HG03175 (cell line): ENCODE measurements around the gene GNG7.
"Not testable (repeated sequence)": the region's sequence is repeated elsewhere in the genome, so short reads cannot be mapped to it uniquely, and the experiment has no call there.

Experiments
- ATAC-seq: cut with Tn5 transposase; IDR thresholded peaks from one replicate; pipeline ENCODE4 v1.9.1; 2021; ENCODE audit warnings: mild to moderate bottlenecking, moderate library complexity; ENCODE audit not compliant: unreplicated experiment

GNG7 gene

GRCh38 chr19:2579678-2580280, 122.7 kb downstream of the GNG7 start:
- no peak for ATAC-seq

- no peak for ATAC-seq
These were observed 123.4 kb downstream of the GNG7 start for GRCh38 chr19:2578901-2579677.

- ATAC-seq = no peak
These were observed 124.1 kb downstream of the GNG7 start for GRCh38 chr19:2578391-2578890.

GRCh38 chr19:2577722-2578335, 124.7 kb downstream of the GNG7 start:
- ATAC-seq = no peak

- no peak for ATAC-seq
These were observed 126.6 kb downstream of the GNG7 start for GRCh38 chr19:2575734-2576481.

GRCh38 chr19:2574971-2575630, 127.4 kb downstream of the GNG7 start:
- no peak for ATAC-seq

- no peak for ATAC-seq
These were observed 128.0 kb downstream of the GNG7 start for GRCh38 chr19:2574478-2574931.

GRCh38 chr19:2573916-2574315, 128.6 kb downstream of the GNG7 start:
- no peak for ATAC-seq

- ATAC-seq = not testable (repeated sequence)
These were observed 130.3 kb downstream of the GNG7 start for GRCh38 chr19:2572152-2572551.

GRCh38 chr19:2569596-2570465, 132.7 kb downstream of the GNG7 start:
- ATAC-seq = no peak

GRCh38 chr19:2567996-2568395, 134.5 kb downstream of the GNG7 start:
- no peak for ATAC-seq

- no peak for ATAC-seq
These were observed 134.9 kb downstream of the GNG7 start for GRCh38 chr19:2567580-2567979.

- ATAC-seq = not testable (repeated sequence)
These were observed 138.9 kb downstream of the GNG7 start for GRCh38 chr19:2563546-2563945.

- ATAC-seq = peak; percentile 77
These were observed 140.6 kb downstream of the GNG7 start for GRCh38 chr19:2561895-2562294.

- ATAC-seq = no peak
These were observed 141.3 kb downstream of the GNG7 start for GRCh38 chr19:2561221-2561620.

- no peak for ATAC-seq
These were observed 142.1 kb downstream of the GNG7 start for GRCh38 chr19:2560369-2560768.

- ATAC-seq = no peak
These were observed 144.0 kb downstream of the GNG7 start for GRCh38 chr19:2558543-2558942.

GRCh38 chr19:2558131-2558530, 144.4 kb downstream of the GNG7 start:
- not testable (repeated sequence) for ATAC-seq

- ATAC-seq = no peak
These were observed 145.4 kb downstream of the GNG7 start for GRCh38 chr19:2557093-2557440.
